ENCODE results near the gene RAB40C.

RAB40C gene

GRCh38 chr16:647173-647902 is 57.5 kb downstream of the RAB40C start:
- DNase-seq (ENCODE audit: low spot score), result no peak

- peak; percentile 34 for DNase-seq (ENCODE audit: low spot score)
Observed at GRCh38 chr16:648071-648780, 58.4 kb downstream of the RAB40C start.

- DNase-seq (ENCODE audit: low spot score), result peak; percentile 97
Observed at GRCh38 chr16:648781-649589, 59.1 kb downstream of the RAB40C start, which contains the start of gene WDR90. TSS of gene WDR90 (plus strand) at chr16:649365. CDS start at chr16:649417, 52 bp downstream.

GRCh38 chr16:649631-650030 is 59.8 kb downstream of the RAB40C start:
- peak; percentile 28 for DNase-seq (ENCODE audit: low spot score)

GRCh38 chr16:651844-652243 is 62.0 kb downstream of the RAB40C start:
- DNase-seq (ENCODE audit: low spot score), result no peak

GRCh38 chr16:652454-653305 is 62.8 kb downstream of the RAB40C start:
- DNase-seq (ENCODE audit: low spot score), result no peak

GRCh38 chr16:654034-654433 is 64.2 kb downstream of the RAB40C start:
- DNase-seq (ENCODE audit: low spot score), result no peak

GRCh38 chr16:657487-657886 is 67.6 kb downstream of the RAB40C start:
- no peak for DNase-seq (ENCODE audit: low spot score)

GRCh38 chr16:658679-659571 is 69.1 kb downstream of the RAB40C start:
- DNase-seq (ENCODE audit: low spot score), result no peak

GRCh38 chr16:659618-660017 is 69.8 kb downstream of the RAB40C start:
- DNase-seq (ENCODE audit: low spot score), result no peak

GRCh38 chr16:660132-660458 is 70.2 kb downstream of the RAB40C start:
- DNase-seq (ENCODE audit: low spot score), result no peak

GRCh38 chr16:660459-661183 is 70.8 kb downstream of the RAB40C start:
- peak; percentile 98 for DNase-seq (ENCODE audit: low spot score)

- no peak for DNase-seq (ENCODE audit: low spot score)
Observed at GRCh38 chr16:661184-661821, 71.4 kb downstream of the RAB40C start.

GRCh38 chr16:662095-662494 is 72.2 kb downstream of the RAB40C start:
- DNase-seq (ENCODE audit: low spot score), result no peak

- DNase-seq (ENCODE audit: low spot score), result no peak
Observed at GRCh38 chr16:662597-662996, 72.7 kb downstream of the RAB40C start.

GRCh38 chr16:666572-666971 is 76.7 kb downstream of the RAB40C start:
- no peak for DNase-seq (ENCODE audit: low spot score)

- no peak for DNase-seq (ENCODE audit: low spot score)
Observed at GRCh38 chr16:667113-667779, 77.4 kb downstream of the RAB40C start.

- peak; percentile 94 for DNase-seq (ENCODE audit: low spot score)
Observed at GRCh38 chr16:667780-668518, 78.1 kb downstream of the RAB40C start, which contains the start of gene RHOT2. TSS of gene RHOT2 (plus strand) at chr16:668132. CDS start at chr16:668200, 68 bp downstream.
